ENCODE results near the gene MRGPRG. TPM values are rescaled to one million over a fixed set of nuclear protein-coding genes. Genes with fewer than 3 reads are reported as not detected.

Gene MRGPRG
- total RNA-seq, 1 experiment from 2014 or later: not detected

GRCh38 chr11:3201677-3202181 lies 16.9 kb downstream of the MRGPRG start:
- DNase-seq (ENCODE audit: low spot score): no peak
- CTCF ChIA-PET: interaction anchor here (0.6 kb wide), 1 partner anchor 15 kb away, joined by 4 read pairs; no protein-coding TSS in a partner anchor
- no TSS peak for BruUV-seq (replicated peaks)
- intact Hi-C loops (cut with micrococcal nuclease; ENCODE audit: unreplicated experiment): no loop called here
- POLR2A ChIA-PET (ENCODE audit: low non-redundant PET): no interaction called here
- Histone ChIP-seq H3K27ac (ENCODE audit: low read depth, low read length, poor library complexity, severe bottlenecking) (no peak overlapping the region), H3K4me3 (ENCODE audit: low read depth, low read length, poor library complexity, severe bottlenecking) (no peak overlapping the region), H3K27me3 (replicated peaks; ENCODE audit: insufficient read depth, low read depth, low read length, poor library complexity) (peaks cover 19% of the 10 kb centered on the region), H3K36me3 (ENCODE audit: insufficient read depth, low read length, poor library complexity, severe bottlenecking) (no peaks in the 10 kb centered on the region), H3K9me3 (ENCODE audit: low read depth, low read length, poor library complexity, severe bottlenecking) (no peaks in the 10 kb centered on the region), H3K4me1 (ENCODE audit: insufficient read depth, low read length, poor library complexity, severe bottlenecking) (no peaks in the 10 kb centered on the region)
- no peak for TF ChIP-seq EZH2 (IDR thresholded peaks at IDR 0.05; ENCODE audit: borderline replicate concordance, low read depth, low read length, poor library complexity, severe bottlenecking)
- no peak for TF ChIP-seq CTCF (conservative IDR thresholded peaks at IDR 0.05; ENCODE audit: low read depth, low read length)

GRCh38 chr11:3201112-3201581 lies 17.5 kb downstream of the MRGPRG start:
- Histone ChIP-seq H3K4me3 (ENCODE audit: low read depth, low read length, poor library complexity, severe bottlenecking) (no peak overlapping the region), H3K27ac (ENCODE audit: low read depth, low read length, poor library complexity, severe bottlenecking) (no peak overlapping the region), H3K27me3 (replicated peaks; ENCODE audit: insufficient read depth, low read depth, low read length, poor library complexity) (peaks cover 19% of the 10 kb centered on the region), H3K4me1 (ENCODE audit: insufficient read depth, low read length, poor library complexity, severe bottlenecking) (no peaks in the 10 kb centered on the region), H3K36me3 (ENCODE audit: insufficient read depth, low read length, poor library complexity, severe bottlenecking) (no peaks in the 10 kb centered on the region), H3K9me3 (ENCODE audit: low read depth, low read length, poor library complexity, severe bottlenecking) (no peaks in the 10 kb centered on the region)
- no peak for DNase-seq (ENCODE audit: low spot score)
- ChIA-PET POLR2A (ENCODE audit: low non-redundant PET) (no interaction called here), CTCF (no interaction called here)
- TF ChIP-seq EZH2 (IDR thresholded peaks at IDR 0.05; ENCODE audit: borderline replicate concordance, low read depth, low read length, poor library complexity, severe bottlenecking): no peak
- no peak for TF ChIP-seq CTCF (conservative IDR thresholded peaks at IDR 0.05; ENCODE audit: low read depth, low read length)
- no TSS peak for BruUV-seq (replicated peaks)
- intact Hi-C loops (cut with micrococcal nuclease; ENCODE audit: unreplicated experiment): no loop called here

- CTCF ChIA-PET: no interaction called here
- Histone ChIP-seq H3K9me3 (ENCODE audit: low read depth, low read length, poor library complexity, severe bottlenecking) (no peaks in the 10 kb centered on the region), H3K4me3 (ENCODE audit: low read depth, low read length, poor library complexity, severe bottlenecking) (no peak overlapping the region), H3K27ac (ENCODE audit: low read depth, low read length, poor library complexity, severe bottlenecking) (no peak overlapping the region), H3K36me3 (ENCODE audit: insufficient read depth, low read length, poor library complexity, severe bottlenecking) (no peaks in the 10 kb centered on the region), H3K27me3 (replicated peaks; ENCODE audit: insufficient read depth, low read depth, low read length, poor library complexity) (peaks cover 19% of the 10 kb centered on the region), H3K4me1 (ENCODE audit: insufficient read depth, low read length, poor library complexity, severe bottlenecking) (no peaks in the 10 kb centered on the region)
- intact Hi-C loops (cut with micrococcal nuclease; ENCODE audit: unreplicated experiment): no loop called here
- POLR2A ChIA-PET (ENCODE audit: low non-redundant PET): no interaction called here
- BruUV-seq (replicated peaks): no TSS peak
- no peak for DNase-seq (ENCODE audit: low spot score)
- no peak for TF ChIP-seq CTCF (conservative IDR thresholded peaks at IDR 0.05; ENCODE audit: low read depth, low read length)
Observed at GRCh38 chr11:3200388-3201111, 18.1 kb downstream of the MRGPRG start.
